Measurements from ENCODE around the gene AKR1E2. TPM values are rescaled to one million over a fixed set of nuclear protein-coding genes. Genes with fewer than 3 reads are reported as not detected.

AKR1E2 gene
- total RNA-seq (2013; cell fraction: nucleolus; rRNA removed), result not detected in 2 replicates
- total RNA-seq (2014; rRNA removed) (not detected in 2 replicates), total RNA-seq (2014; rRNA removed; fragmentation: Illumina TruSeq; extraction: Trizol) (not detected in 2 replicates), total RNA-seq (2021) (not detected in 2 replicates), polyA plus RNA-seq (2011; rRNA removed) (not detected in 2 replicates), polyA plus RNA-seq (2014; fragmentation: Illumina TruSeq; extraction: Trizol) (not detected in 2 replicates), polyA plus RNA-seq (2014; fragmentation: Nextera tagmentation; extraction: Ambion mirVana) (not detected), polyA plus RNA-seq (2014; rRNA removed) (not detected in 2 replicates), polyA plus RNA-seq (2016; fragmentation: Nextera tagmentation; extraction: Ambion mirVana) (not detected), polyA minus RNA-seq (2011; rRNA and poly(A)+ RNA removed) (not detected in 2 replicates), Bru-seq, nascent RNA (not detected), BruChase-seq, experiment 1, labeled RNA remaining after a 6-hour chase (percentile 5 among the genes with signal in this experiment), BruChase-seq, experiment 2, labeled RNA remaining after a 2-hour chase (not detected)
- polyA plus RNA-seq (2011; ENCODE audit: low read depth), result not detected
- not detected in 2 replicates for polyA plus RNA-seq (2011; cell fraction: cytosol; rRNA removed)
- polyA plus RNA-seq (2011; cell fraction: nucleus; rRNA removed), result not detected in 2 replicates
- not detected in 2 replicates for polyA plus RNA-seq (2012)
- not detected in 2 replicates for polyA minus RNA-seq (2011; cell fraction: cytosol; rRNA and poly(A)+ RNA removed)
- polyA minus RNA-seq (2011; cell fraction: nucleus; rRNA and poly(A)+ RNA removed), result not detected in 2 replicates
- long read RNA-seq, experiment 1, result 0 reads
- long read RNA-seq, experiment 2, partial matches to known transcripts, result 0 of 1 reads
- long read RNA-seq, experiment 2, other reads (novel, unspliced or antisense), result 1 of 1 reads

GRCh38 chr10:4825868-4826791 is at the start of gene AKR1E2:
Gene AKR1E2 (plus strand): TSS chr10:4826207. CDS start chr10:4826325, 118 bp downstream.
- Histone ChIP-seq H3K9ac (ENCODE audit: control insufficient read depth, insufficient read depth, low read length) (no peak within 1 kb of the TSS), H2AFZ (ENCODE audit: control insufficient read depth, low read depth, low read length) (no peak within 1 kb of the TSS), H3K4me1 (ENCODE audit: control insufficient read depth, insufficient read depth, low read length) (no peaks in the 10 kb centered on the region), H3K79me2 (ENCODE audit: control insufficient read depth, insufficient read depth, low read length) (no peaks in the 10 kb centered on the region), H3K27ac (ENCODE audit: control insufficient read depth, insufficient read depth) (no peak within 1 kb of the TSS), H3K9me3 (replicated peaks; ENCODE audit: control insufficient read depth, insufficient read depth, low read length) (no peaks in the 10 kb centered on the region; the same call in 2 of the 3 replicates), H3K4me3 (no peak within 1 kb of the TSS), H4K20me1 (ENCODE audit: control insufficient read depth, insufficient read depth) (no peaks in the 10 kb centered on the region), H3K36me3 (ENCODE audit: control insufficient read depth in 2 of 2, insufficient read depth in 2 of 2, low read length in 1 of 2) (no peaks in the 10 kb centered on the region), H3K4me2 (ENCODE audit: control insufficient read depth, insufficient read depth) (no peak within 1 kb of the TSS), H3K27me3 (replicated peaks in 1 of 2; ENCODE audit: control insufficient read depth in 2 of 2, insufficient read depth in 2 of 2, low read length in 1 of 2) (peaks cover 2 to 3% of the 10 kb centered on the region in 2 experiments; a peak in 3 of 4 replicates)
- in situ Hi-C loops (cut with MboI), result no loop called here
- FAIRE-seq, result no peak
- no TSS peak for BruUV-seq (replicated peaks)
- DNase-seq (ENCODE audit: low read depth, low spot score), result no peak
- SMC1A ChIA-PET (ENCODE audit: uncharacterized antibody, unreplicated experiment), result no interaction called here
- WGBS (ENCODE audit: insufficient coverage, insufficient replicate concordance, low lambda C conversion rate, missing lambda C conversion rate), result 22% methylated on average over 64 of the region's 87 CpGs
- no peak for ATAC-seq
- intact Hi-C loops (cut with micrococcal nuclease; ENCODE audit: unreplicated experiment), result no loop called here
- CTCF ChIA-PET, result interaction anchor here (1.0 to 3.0 kb wide), 2 partner anchors 11 to 24 kb away, joined by 3 to 11 read pairs; no protein-coding TSS in a partner anchor
- POLR2A ChIA-PET, result no interaction called here
- RAD21 ChIA-PET (ENCODE audit: unreplicated experiment), result no interaction called here
- no peak for TF ChIP-seq ASH2L (IDR thresholded peaks at IDR 0.05; ENCODE audit: borderline replicate concordance, low read depth)
- TF ChIP-seq TCF3 (IDR thresholded peaks at IDR 0.05; ENCODE audit: borderline replicate concordance, insufficient read depth, low read depth, low read length), result no peak
- no peak for TF ChIP-seq ZBED1 (IDR thresholded peaks at IDR 0.05; ENCODE audit: borderline replicate concordance)
- TF ChIP-seq CBX3 (IDR thresholded peaks at IDR 0.05; ENCODE audit: borderline replicate concordance, low read depth), result no peak
- TF ChIP-seq EGR1 (IDR thresholded peaks at IDR 0.05; ENCODE audit: borderline replicate concordance in 1 of 2, low read depth in 2 of 2, low read length in 2 of 2), result no peak
- TF ChIP-seq SMARCA5 (IDR thresholded peaks at IDR 0.05), result no peak
- TF ChIP-seq MTA3 (IDR thresholded peaks at IDR 0.05; ENCODE audit: borderline replicate concordance, low read length), result no peak
- no peak for TF ChIP-seq NFIC (IDR thresholded peaks at IDR 0.05; ENCODE audit: low read depth, low read length)
- TF ChIP-seq NR2C2 (IDR thresholded peaks at IDR 0.05; ENCODE audit: borderline replicate concordance, control insufficient read depth, insufficient read length, low read depth), result no peak
- TF ChIP-seq GABPA (IDR thresholded peaks at IDR 0.05; ENCODE audit: low read depth), result no peak
- TF ChIP-seq BMI1 (IDR thresholded peaks at IDR 0.05; ENCODE audit: borderline replicate concordance), result no peak
- TF ChIP-seq KAT2A (conservative IDR thresholded peaks at IDR 0.05; ENCODE audit: control insufficient read depth, low read depth, low read length), result no peak
- TF ChIP-seq SPI1 (IDR thresholded peaks at IDR 0.05; ENCODE audit: borderline replicate concordance, insufficient read depth, low read depth, low read length), result no peak
- no peak for TF ChIP-seq HSF1 (IDR thresholded peaks at IDR 0.05; ENCODE audit: low read depth, low read length)
- TF ChIP-seq MYB (IDR thresholded peaks at IDR 0.05; ENCODE audit: borderline replicate concordance, low read depth, low read length), result no peak
- TF ChIP-seq, protein P1, sequence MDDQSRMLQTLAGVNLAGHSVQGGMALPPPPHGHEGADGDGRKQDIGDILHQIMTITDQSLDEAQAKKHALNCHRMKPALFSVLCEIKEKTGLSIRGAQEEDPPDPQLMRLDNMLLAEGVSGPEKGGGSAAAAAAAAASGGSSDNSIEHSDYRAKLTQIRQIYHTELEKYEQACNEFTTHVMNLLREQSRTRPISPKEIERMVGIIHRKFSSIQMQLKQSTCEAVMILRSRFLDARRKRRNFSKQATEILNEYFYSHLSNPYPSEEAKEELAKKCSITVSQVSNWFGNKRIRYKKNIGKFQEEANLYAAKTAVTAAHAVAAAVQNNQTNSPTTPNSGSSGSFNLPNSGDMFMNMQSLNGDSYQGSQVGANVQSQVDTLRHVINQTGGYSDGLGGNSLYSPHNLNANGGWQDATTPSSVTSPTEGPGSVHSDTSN (IDR thresholded peaks at IDR 0.05; ENCODE audit: insufficient replicate concordance, low read depth, low read length), result no peak

All from GM12878 (cell line).